CD14-positive monocyte (primary cell): ENCODE results near the gene LMO7. TPM values are rescaled to one million over a fixed set of nuclear protein-coding genes. Genes with fewer than 3 reads are reported as not detected.

Source experiments
- DNase-seq, 3 donors: peaks; one replicate each; pipeline ENCODE4 v3.0.0-alpha.2; 2011 to 2022
- H2AFZ ChIP-seq: 2 replicates; pipeline ENCODE4 v1.6.0; 2012; ENCODE audit warnings: mild to moderate bottlenecking, low read depth, low read length, inconsistent platforms; ENCODE audit not compliant: insufficient read depth, poor library complexity, severe bottlenecking
- H3K27ac ChIP-seq, 2 donors: 1 replicate in 1 of 2; 2 replicates in 1 of 2; pipeline ENCODE4 v1.5.1; 2012 to 2013; ENCODE audit warnings: low read length in 2 of 2, control low read depth in 1 of 2, inconsistent platforms in 1 of 2, low read depth in 1 of 2, mild to moderate bottlenecking in 1 of 2
- H3K27me3 ChIP-seq, 2 donors: one replicate each; pipeline versions ENCODE4 v1.6.0 to v1.6.1; 2011 to 2013; ENCODE audit warnings: low read length in 2 of 2; ENCODE audit not compliant: control insufficient read depth in 2 of 2, insufficient read depth in 2 of 2
- H3K36me3 ChIP-seq, 2 donors: replicated peaks in 1 of 2; 1 replicate in 1 of 2; 2 replicates in 1 of 2; pipeline versions ENCODE4 v1.5.1 to v1.6.1; 2012 to 2013; ENCODE audit warnings: low read length in 2 of 2, control low read depth in 1 of 2, inconsistent platforms in 1 of 2, mild to moderate bottlenecking in 1 of 2; ENCODE audit not compliant: insufficient read depth in 2 of 2, control insufficient read depth in 1 of 2
- H3K4me1 ChIP-seq, 2 donors: 1 replicate in 1 of 2; 2 replicates in 1 of 2; pipeline versions ENCODE4 v1.5.1 to v1.6.1; 2012 to 2013; ENCODE audit warnings: low read length in 2 of 2, control low read depth in 1 of 2, inconsistent platforms in 1 of 2, mild to moderate bottlenecking in 1 of 2, moderate library complexity in 1 of 2; ENCODE audit not compliant: insufficient read depth in 2 of 2, control insufficient read depth in 1 of 2
- H3K4me2 ChIP-seq: replicated peaks from 2 replicates; pipeline ENCODE3; 2012; ENCODE audit warnings: low read length, moderate library complexity, mild to moderate bottlenecking; ENCODE audit not compliant: poor library complexity, severe bottlenecking; ENCODE audit errors: extremely low read depth
- H3K4me3 ChIP-seq, 3 experiments: fragments of 200-600 bp in 1 of 3; sonication (generic) in 1 of 3; replicated peaks in 1 of 3; 1 replicate in 2 of 3; 2 replicates in 1 of 3; pipeline ENCODE4 v1.5.1; 2011 to 2013; ENCODE audit warnings: low read length in 3 of 3, mild to moderate bottlenecking in 3 of 3, control low read depth in 2 of 3, low read depth in 2 of 3, inconsistent platforms in 1 of 3, moderate library complexity in 1 of 3
- H3K79me2 ChIP-seq: 2 replicates; pipeline ENCODE4 v1.6.0; 2012; ENCODE audit warnings: mild to moderate bottlenecking, control low read depth, inconsistent platforms, low read length, moderate library complexity; ENCODE audit not compliant: insufficient read depth
- H3K9ac ChIP-seq: 2 replicates; pipeline ENCODE4 v1.6.0; 2017; ENCODE audit warnings: low read length, mild to moderate bottlenecking; ENCODE audit not compliant: insufficient read depth, poor library complexity, severe bottlenecking
- H3K9me3 ChIP-seq, 2 donors: replicated peaks in 1 of 2; 1 replicate in 1 of 2; 2 replicates in 1 of 2; pipeline versions ENCODE4 v1.5.1 to v1.6.1; 2012 to 2013; ENCODE audit warnings: low read length in 2 of 2, control low read depth in 1 of 2; ENCODE audit not compliant: control insufficient read depth in 1 of 2, insufficient read depth in 1 of 2
- H4K20me1 ChIP-seq: 2 replicates; pipeline ENCODE4 v1.6.0; 2012; ENCODE audit warnings: mild to moderate bottlenecking, low read length, control low read depth, moderate library complexity; ENCODE audit not compliant: insufficient read depth
- H3K27ac Mint-ChIP-seq, 7 donors: one replicate each; pipeline ENCODE4 v1.8.0; 2020; ENCODE audit warnings: mild to moderate bottlenecking in 7 of 7, mixed read lengths in 7 of 7, moderate library complexity in 6 of 7, inconsistent platforms in 2 of 7
- H3K27me3 Mint-ChIP-seq, 3 donors: one replicate each; pipeline ENCODE4 v1.8.0; 2021 to 2022; ENCODE audit warnings: low read depth in 3 of 3, mild to moderate bottlenecking in 3 of 3, mixed read lengths in 3 of 3, moderate library complexity in 3 of 3, inconsistent platforms in 1 of 3
- H3K36me3 Mint-ChIP-seq, 2 donors: one replicate each; pipeline ENCODE4 v1.8.0; 2020; ENCODE audit warnings: mixed read lengths in 2 of 2, inconsistent platforms in 1 of 2, mild to moderate bottlenecking in 1 of 2
- H3K4me1 Mint-ChIP-seq: one replicate; pipeline ENCODE4 v1.8.0; 2020; ENCODE audit warnings: mild to moderate bottlenecking, mixed read lengths
- H3K4me3 Mint-ChIP-seq, 2 donors: one replicate each; pipeline ENCODE4 v1.8.0; 2020; ENCODE audit warnings: mild to moderate bottlenecking in 2 of 2, mixed read lengths in 2 of 2, moderate library complexity in 1 of 2
- H3K9me3 Mint-ChIP-seq, 7 donors: one replicate each; pipeline ENCODE4 v1.8.0; 2020 to 2022; ENCODE audit warnings: mixed read lengths in 7 of 7, mild to moderate bottlenecking in 6 of 7, moderate library complexity in 6 of 7, inconsistent platforms in 2 of 7
- WGBS: methylation state at CpG from one replicate; pipeline ENCODE4 v1.1.5; 2013; ENCODE audit warnings: missing lambda C conversion rate; ENCODE audit not compliant: insufficient coverage; 5-methylcytosine and 5-hydroxymethylcytosine counted together
- intact Hi-C, 2 donors: fragments of 100-400 bp; cut with micrococcal nuclease; formaldehyde crosslinking; loops; one replicate each; pipeline versions ENCODE4 v1.15.0 to v1.15.1; 2023
- polyA plus RNA-seq, 3 donors: library from polyadenylated mRNA; depleted of rRNA in 1 of 3; unstranded in 2 of 3; stranded (reverse) in 1 of 3; fragments of 300-500 nt in 2 of 3; fragments of >200 nt in 1 of 3; fragmentation: Illumina TruSeq in 2 of 3; gene quantifications; 1 replicate in 2 of 3; 2 replicates in 1 of 3; pipeline ENCODE4 v1.2.3, GENCODE V29; 2012 to 2021
- TF ChIP-seq, protein P1 (sequence below): fragments of 200-600 bp; IDR thresholded peaks from one replicate; pipeline ENCODE4 v1.8.0; 2022; ENCODE audit warnings: antibody characterized with exemption, mild to moderate bottlenecking

LMO7 gene
- polyA plus RNA-seq, 3 donors: 0.79 to 1.6 (median 0.90) TPM

DNA sequence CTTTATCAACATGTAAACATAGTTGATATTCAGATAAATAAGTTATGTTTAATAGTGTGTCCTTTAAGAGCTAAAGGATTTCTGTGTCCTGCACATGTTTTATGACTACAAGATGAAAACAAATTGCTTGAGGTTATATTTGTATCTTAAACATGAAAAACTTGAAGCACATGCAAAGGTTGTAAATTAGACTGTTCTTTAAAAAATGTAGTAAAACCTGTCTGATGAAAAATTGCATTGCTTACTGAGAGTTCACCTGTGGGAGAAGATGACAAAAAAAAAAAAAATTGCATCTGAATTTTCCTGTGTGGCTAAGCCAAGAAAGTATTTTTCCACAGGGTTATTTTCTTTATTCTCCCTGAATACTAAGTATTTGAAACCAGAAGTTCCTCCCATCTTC lies 25.7 kb upstream of the LMO7 start:
- no peak overlapping the region for H3K27ac Mint-ChIP-seq
- H3K4me3 ChIP-seq: no peak overlapping the region
- H3K36me3 ChIP-seq: peaks cover 5 to 13% of the 10 kb centered on the region in 2 donors
- no peak for DNase-seq
- H3K9ac ChIP-seq: no peak overlapping the region
- TF ChIP-seq, protein P1, sequence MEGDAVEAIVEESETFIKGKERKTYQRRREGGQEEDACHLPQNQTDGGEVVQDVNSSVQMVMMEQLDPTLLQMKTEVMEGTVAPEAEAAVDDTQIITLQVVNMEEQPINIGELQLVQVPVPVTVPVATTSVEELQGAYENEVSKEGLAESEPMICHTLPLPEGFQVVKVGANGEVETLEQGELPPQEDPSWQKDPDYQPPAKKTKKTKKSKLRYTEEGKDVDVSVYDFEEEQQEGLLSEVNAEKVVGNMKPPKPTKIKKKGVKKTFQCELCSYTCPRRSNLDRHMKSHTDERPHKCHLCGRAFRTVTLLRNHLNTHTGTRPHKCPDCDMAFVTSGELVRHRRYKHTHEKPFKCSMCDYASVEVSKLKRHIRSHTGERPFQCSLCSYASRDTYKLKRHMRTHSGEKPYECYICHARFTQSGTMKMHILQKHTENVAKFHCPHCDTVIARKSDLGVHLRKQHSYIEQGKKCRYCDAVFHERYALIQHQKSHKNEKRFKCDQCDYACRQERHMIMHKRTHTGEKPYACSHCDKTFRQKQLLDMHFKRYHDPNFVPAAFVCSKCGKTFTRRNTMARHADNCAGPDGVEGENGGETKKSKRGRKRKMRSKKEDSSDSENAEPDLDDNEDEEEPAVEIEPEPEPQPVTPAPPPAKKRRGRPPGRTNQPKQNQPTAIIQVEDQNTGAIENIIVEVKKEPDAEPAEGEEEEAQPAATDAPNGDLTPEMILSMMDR: no peak
- no peak overlapping the region for H3K27ac ChIP-seq
- H2AFZ ChIP-seq: no peak overlapping the region
- H3K36me3 Mint-ChIP-seq: peaks cover 16 to 21% of the 10 kb centered on the region in 2 donors
- no peaks in the 10 kb centered on the region for H3K27me3 Mint-ChIP-seq
- intact Hi-C loops: no loop called here
- peaks cover 0 to 2% (median 0%) of the 10 kb centered on the region in 7 donors for H3K9me3 Mint-ChIP-seq
- H3K27me3 ChIP-seq: no peaks in the 10 kb centered on the region
- no peaks in the 10 kb centered on the region for H3K9me3 ChIP-seq
- H3K4me1 Mint-ChIP-seq: no peaks in the 10 kb centered on the region
- H4K20me1 ChIP-seq: no peaks in the 10 kb centered on the region
- no peak overlapping the region for H3K4me3 Mint-ChIP-seq
- H3K4me1 ChIP-seq: no peaks in the 10 kb centered on the region
- no peak overlapping the region for H3K4me2 ChIP-seq
- no peaks in the 10 kb centered on the region for H3K79me2 ChIP-seq

DNA sequence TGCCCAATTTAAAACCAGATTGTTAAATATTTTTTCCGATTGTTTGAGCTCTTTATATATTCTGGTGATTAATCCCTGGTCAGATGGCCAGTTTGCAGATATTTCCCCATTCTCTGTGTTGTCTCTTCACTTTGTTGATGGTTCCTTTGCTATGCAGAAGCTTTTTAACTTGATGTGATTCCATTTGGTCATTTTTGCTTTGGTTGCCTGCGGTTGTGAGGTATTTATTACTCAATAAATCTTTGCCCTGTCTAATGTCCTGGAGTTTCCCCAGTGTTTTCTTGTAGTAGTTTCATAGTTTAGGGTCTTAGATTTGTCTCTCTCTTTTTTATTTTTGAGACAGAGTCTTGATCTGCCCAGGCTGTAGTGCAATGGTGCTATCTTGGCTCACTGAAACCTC lies 23.8 kb upstream of the LMO7 start:
- H3K36me3 Mint-ChIP-seq: peaks cover 5 to 7% of the 10 kb centered on the region in 2 donors
- WGBS: no CpG with 5 or more reads among the region's 2 CpGs
- Histone ChIP-seq H3K4me1 (no peaks in the 10 kb centered on the region), H3K79me2 (no peaks in the 10 kb centered on the region), H3K27me3 (no peaks in the 10 kb centered on the region), H3K4me2 (no peak overlapping the region), H3K4me3 (no peak overlapping the region), H4K20me1 (no peaks in the 10 kb centered on the region), H3K36me3 (no peaks in the 10 kb centered on the region), H3K27ac (no peak overlapping the region), H3K9me3 (no peaks in the 10 kb centered on the region), H3K9ac (no peak overlapping the region), H2AFZ (no peak overlapping the region)
- DNase-seq: no peak
- intact Hi-C loops: no loop called here
- peak overlapping the region in 2 of 7 donors; percentile 28 to 76 for H3K27ac Mint-ChIP-seq
- TF ChIP-seq, protein P1: no peak
- no peaks in the 10 kb centered on the region for H3K27me3 Mint-ChIP-seq
- H3K4me1 Mint-ChIP-seq: no peaks in the 10 kb centered on the region
- peaks cover 0 to 2% (median 0%) of the 10 kb centered on the region in 7 donors for H3K9me3 Mint-ChIP-seq
- H3K4me3 Mint-ChIP-seq: no peak overlapping the region
